ENCODE results near the gene ZNF625. TPM values are rescaled to one million over a fixed set of nuclear protein-coding genes. Genes with fewer than 3 reads are reported as not detected.

ZNF625 gene
- not detected in 2 replicates for total RNA-seq (2022)
- not detected for Bru-seq, nascent RNA
- not detected for BruChase-seq, experiment 1, labeled RNA remaining after a 6-hour chase
- BruChase-seq, experiment 2, labeled RNA remaining after a 2-hour chase: not detected
- long read RNA-seq: 0 reads

GRCh38 chr19:12156223-12157058, at the start of gene ZNF625:
TSS of gene ZNF625 (minus strand) at chr19:12156734. CDS start at chr19:12156558, 176 bp downstream.
- H3K4me1 Mint-ChIP-seq (ENCODE audit: low read depth, unreplicated experiment): no peaks in the 10 kb centered on the region
- no peak within 1 kb of the TSS for H3K27ac Mint-ChIP-seq (ENCODE audit: unreplicated experiment)
- CTCF ChIA-PET: no interaction called here
- H3K4me3 Mint-ChIP-seq (ENCODE audit: low read depth, unreplicated experiment): no peak within 1 kb of the TSS
- no peak for DNase-seq
- H3K36me3 Mint-ChIP-seq (ENCODE audit: insufficient read depth, unreplicated experiment): no peaks in the 10 kb centered on the region
- no TSS peak for BruUV-seq (replicated peaks)
- peaks cover 5% of the 10 kb centered on the region for H3K9me3 Mint-ChIP-seq (ENCODE audit: low read depth, unreplicated experiment)
- intact Hi-C loops (cut with micrococcal nuclease; ENCODE audit: unreplicated experiment): no loop called here
- no peak for TF ChIP-seq CTCF (IDR thresholded peaks at IDR 0.05; ENCODE audit: unreplicated experiment)
- no peaks in the 10 kb centered on the region for H3K27me3 Mint-ChIP-seq (ENCODE audit: unreplicated experiment)

GRCh38 chr19:12205296-12205695, 48.8 kb upstream of the ZNF625 start:
- no peak overlapping the region for H3K4me3 Mint-ChIP-seq (ENCODE audit: low read depth, unreplicated experiment)
- intact Hi-C loops (cut with micrococcal nuclease; ENCODE audit: unreplicated experiment): no loop called here
- H3K36me3 Mint-ChIP-seq (ENCODE audit: insufficient read depth, unreplicated experiment): no peaks in the 10 kb centered on the region
- BruUV-seq (replicated peaks): no TSS peak
- H3K27ac Mint-ChIP-seq (ENCODE audit: unreplicated experiment): no peak overlapping the region
- CTCF ChIA-PET: no interaction called here
- TF ChIP-seq CTCF (IDR thresholded peaks at IDR 0.05; ENCODE audit: unreplicated experiment): no peak
- peaks cover 10% of the 10 kb centered on the region for H3K9me3 Mint-ChIP-seq (ENCODE audit: low read depth, unreplicated experiment)
- no peaks in the 10 kb centered on the region for H3K4me1 Mint-ChIP-seq (ENCODE audit: low read depth, unreplicated experiment)
- DNase-seq: no peak
- no peaks in the 10 kb centered on the region for H3K27me3 Mint-ChIP-seq (ENCODE audit: unreplicated experiment)

- no peaks in the 10 kb centered on the region for H3K36me3 Mint-ChIP-seq (ENCODE audit: insufficient read depth, unreplicated experiment)
- TF ChIP-seq CTCF (IDR thresholded peaks at IDR 0.05; ENCODE audit: unreplicated experiment): no peak
- no TSS peak for BruUV-seq (replicated peaks)
- H3K27me3 Mint-ChIP-seq (ENCODE audit: unreplicated experiment): no peaks in the 10 kb centered on the region
- no peaks in the 10 kb centered on the region for H3K4me1 Mint-ChIP-seq (ENCODE audit: low read depth, unreplicated experiment)
- no peak for DNase-seq
- no peak overlapping the region for H3K4me3 Mint-ChIP-seq (ENCODE audit: low read depth, unreplicated experiment)
- peaks cover 11% of the 10 kb centered on the region for H3K9me3 Mint-ChIP-seq (ENCODE audit: low read depth, unreplicated experiment)
- H3K27ac Mint-ChIP-seq (ENCODE audit: unreplicated experiment): no peak overlapping the region
- CTCF ChIA-PET: no interaction called here
- intact Hi-C loops (cut with micrococcal nuclease; ENCODE audit: unreplicated experiment): no loop called here
Measured at GRCh38 chr19:12202250-12202649, 45.7 kb upstream of the ZNF625 start.

- TF ChIP-seq CTCF (IDR thresholded peaks at IDR 0.05; ENCODE audit: unreplicated experiment): no peak
- no peak overlapping the region for H3K27ac Mint-ChIP-seq (ENCODE audit: unreplicated experiment)
- H3K27me3 Mint-ChIP-seq (ENCODE audit: unreplicated experiment): no peaks in the 10 kb centered on the region
- H3K36me3 Mint-ChIP-seq (ENCODE audit: insufficient read depth, unreplicated experiment): no peaks in the 10 kb centered on the region
- CTCF ChIA-PET: no interaction called here
- no TSS peak for BruUV-seq (replicated peaks)
- no peak for DNase-seq
- H3K4me3 Mint-ChIP-seq (ENCODE audit: low read depth, unreplicated experiment): no peak overlapping the region
- intact Hi-C loops (cut with micrococcal nuclease; ENCODE audit: unreplicated experiment): no loop called here
- H3K4me1 Mint-ChIP-seq (ENCODE audit: low read depth, unreplicated experiment): no peaks in the 10 kb centered on the region
- H3K9me3 Mint-ChIP-seq (ENCODE audit: low read depth, unreplicated experiment): peaks cover 11% of the 10 kb centered on the region
Measured at GRCh38 chr19:12199757-12200419, 43.4 kb upstream of the ZNF625 start.

Measured in Calu3 (cell line).